H9 (cell line): ENCODE measurements around the gene GDF15. TPM values are rescaled to one million over a fixed set of nuclear protein-coding genes. Genes with fewer than 3 reads are reported as not detected.

Experiments used
- DNase-seq: peaks from one replicate; pipeline ENCODE4 v3.0.0-alpha.2; 2017
- H2AFZ ChIP-seq: one replicate; pipeline ENCODE4 v1.6.1; 2013; ENCODE audit warnings: mild to moderate bottlenecking, low read length, control low read depth, moderate library complexity
- H2AK5ac ChIP-seq: 2 replicates; pipeline ENCODE4 v1.6.1; 2013; ENCODE audit warnings: low read length, control low read depth, mixed read lengths; ENCODE audit not compliant: insufficient read length
- H2BK120ac ChIP-seq: one replicate; pipeline ENCODE4 v1.6.1; 2013; ENCODE audit warnings: low read depth, mild to moderate bottlenecking, low read length, control low read depth, inconsistent platforms; ENCODE audit not compliant: poor library complexity, severe bottlenecking
- H2BK12ac ChIP-seq: 2 replicates; pipeline ENCODE4 v1.6.1; 2013; ENCODE audit warnings: low read length, control low read depth, mixed read lengths, low read depth; ENCODE audit not compliant: insufficient read length
- H2BK15ac ChIP-seq: 2 replicates; pipeline ENCODE4 v1.6.1; 2013; ENCODE audit warnings: low read depth, low read length, control low read depth
- H2BK20ac ChIP-seq: one replicate; pipeline ENCODE4 v1.6.1; 2013; ENCODE audit warnings: low read depth, mild to moderate bottlenecking, low read length, control low read depth, inconsistent platforms; ENCODE audit not compliant: poor library complexity, severe bottlenecking
- H2BK5ac ChIP-seq: 2 replicates; pipeline ENCODE4 v1.6.1; 2013; ENCODE audit warnings: low read length, control low read depth, mixed read lengths; ENCODE audit not compliant: insufficient read length
- H3K14ac ChIP-seq: 2 replicates; pipeline ENCODE4 v1.6.1; 2013; ENCODE audit warnings: low read length, control low read depth; ENCODE audit not compliant: insufficient read depth
- H3K18ac ChIP-seq: 2 replicates; pipeline ENCODE4 v1.6.1; 2013; ENCODE audit warnings: low read depth, mild to moderate bottlenecking, mixed read lengths, low read length, control low read depth; ENCODE audit not compliant: insufficient read length
- H3K23ac ChIP-seq: 2 replicates; pipeline ENCODE4 v1.6.1; 2013; ENCODE audit warnings: low read length, control low read depth, mixed read lengths, low read depth; ENCODE audit not compliant: insufficient read length
- H3K23me2 ChIP-seq: 2 replicates; pipeline ENCODE4 v1.6.1; 2013; ENCODE audit warnings: low read depth, mild to moderate bottlenecking, mixed read lengths, low read length, control low read depth; ENCODE audit not compliant: insufficient read length, poor library complexity, severe bottlenecking
- H3K27ac ChIP-seq: 2 replicates; pipeline ENCODE4 v1.5.1; 2013; ENCODE audit warnings: low read length, control low read depth, mixed read lengths, low read depth; ENCODE audit not compliant: insufficient read length
- H3K27me3 ChIP-seq: 2 replicates; pipeline ENCODE4 v1.6.1; 2013; ENCODE audit warnings: low read length, control low read depth, inconsistent platforms; ENCODE audit not compliant: insufficient read depth
- H3K4ac ChIP-seq: 2 replicates; pipeline ENCODE4 v1.6.1; 2013; ENCODE audit warnings: low read depth, mild to moderate bottlenecking, control low read depth, inconsistent platforms, low read length, moderate library complexity
- H3K4me1 ChIP-seq: 2 replicates; pipeline ENCODE4 v1.6.1; 2013; ENCODE audit warnings: low read length, control low read depth, inconsistent platforms; ENCODE audit not compliant: insufficient read depth
- H3K4me2 ChIP-seq: 2 replicates; pipeline ENCODE4 v1.6.1; 2013; ENCODE audit warnings: low read length, control low read depth, mixed read lengths; ENCODE audit not compliant: insufficient read length, insufficient read depth
- H3K56ac ChIP-seq: 2 replicates; pipeline ENCODE4 v1.6.1; 2013; ENCODE audit warnings: low read depth, mild to moderate bottlenecking, mixed read lengths, low read length, control low read depth; ENCODE audit not compliant: insufficient read length
- H3K79me1 ChIP-seq: 2 replicates; pipeline ENCODE4 v1.6.1; 2013; ENCODE audit warnings: low read depth, mild to moderate bottlenecking, moderate library complexity, low read length, control low read depth, inconsistent platforms; ENCODE audit not compliant: insufficient read depth, poor library complexity, severe bottlenecking
- H3K79me2 ChIP-seq: 2 replicates; pipeline ENCODE4 v1.6.1; 2013; ENCODE audit warnings: low read length, control low read depth, inconsistent platforms; ENCODE audit not compliant: insufficient read depth
- H3K9ac ChIP-seq: 2 replicates; pipeline ENCODE4 v1.6.1; 2013; ENCODE audit warnings: low read length, control low read depth, mixed read lengths; ENCODE audit not compliant: insufficient read length; ENCODE audit errors: extremely low read depth
- H3K9me3 ChIP-seq: one replicate; pipeline ENCODE4 v1.6.1; 2013; ENCODE audit warnings: low read depth, low read length, inconsistent platforms; ENCODE audit not compliant: control insufficient read depth
- H3T11ph ChIP-seq: one replicate; pipeline ENCODE4 v1.6.1; 2013; ENCODE audit warnings: mild to moderate bottlenecking, low read length, control low read depth, inconsistent platforms
- H4K20me1 ChIP-seq: one replicate; pipeline ENCODE4 v1.6.1; 2013; ENCODE audit not compliant: control insufficient read depth, insufficient read length, insufficient read depth
- H4K5ac ChIP-seq: 2 replicates; pipeline ENCODE4 v1.6.1; 2013; ENCODE audit warnings: low read depth, mild to moderate bottlenecking, mixed read lengths, low read length, control low read depth; ENCODE audit not compliant: insufficient read length
- H4K8ac ChIP-seq: replicated peaks from 2 replicates; pipeline ENCODE4 v1.6.1; 2013; ENCODE audit warnings: low read length, control low read depth, mixed read lengths, low read depth; ENCODE audit not compliant: insufficient read length
- H4K91ac ChIP-seq: 2 replicates; pipeline ENCODE4 v1.6.1; 2013; ENCODE audit warnings: low read depth, mild to moderate bottlenecking, moderate library complexity, mixed read lengths, low read length, control low read depth; ENCODE audit not compliant: insufficient read length
- H3K27ac Mint-ChIP-seq, 3 experiments: 2 replicates in 2 of 3; 3 replicates in 1 of 3; pipeline ENCODE4 v1.8.0; 2020 to 2021; ENCODE audit warnings: mixed read lengths in 3 of 3, mild to moderate bottlenecking in 1 of 3, moderate library complexity in 1 of 3
- H3K27me3 Mint-ChIP-seq: 2 replicates; pipeline ENCODE4 v1.8.0; 2021; ENCODE audit warnings: low read depth, mild to moderate bottlenecking, moderate library complexity, mixed read lengths
- H3K36me3 Mint-ChIP-seq, 3 experiments: 2 replicates in 2 of 3; 3 replicates in 1 of 3; pipeline ENCODE4 v1.8.0; 2020 to 2021; ENCODE audit warnings: low read depth in 3 of 3, mixed read lengths in 3 of 3; ENCODE audit not compliant: insufficient read depth in 1 of 3
- H3K4me1 Mint-ChIP-seq, 2 experiments: 2 replicates each; pipeline ENCODE4 v1.8.0; 2020; ENCODE audit warnings: mixed read lengths in 2 of 2
- H3K4me3 Mint-ChIP-seq, 2 experiments: 2 replicates in 1 of 2; 3 replicates in 1 of 2; pipeline ENCODE4 v1.8.0; 2020 to 2021; ENCODE audit warnings: mild to moderate bottlenecking in 2 of 2, mixed read lengths in 2 of 2, moderate library complexity in 1 of 2
- H3K9me3 Mint-ChIP-seq, 2 experiments: 2 replicates in 1 of 2; 3 replicates in 1 of 2; pipeline ENCODE4 v1.8.0; 2020; ENCODE audit warnings: mild to moderate bottlenecking in 2 of 2, mixed read lengths in 2 of 2, moderate library complexity in 1 of 2
- WGBS: extraction: QIAGEN DNeasy Blood & Tissue Kit; methylation state at CpG from one replicate; pipeline ENCODE4 v1.1.7; 2013; ENCODE audit warnings: missing lambda C conversion rate, low lambda C conversion rate, mixed read lengths; ENCODE audit not compliant: insufficient read length; ENCODE audit errors: extremely low coverage; 5-methylcytosine and 5-hydroxymethylcytosine counted together
- total RNA-seq: library from RNA; stranded (reverse); gene quantifications from 2 replicates; pipeline ENCODE4 v1.2.1, GENCODE V29; 2021
- TF ChIP-seq, protein P1 (sequence below): fragments of 200-600 bp; sonication (generic); conservative IDR thresholded peaks from 3 replicates; pipeline ENCODE4 v1.8.0; 2021; ENCODE audit warnings: antibody characterized with exemption, mild to moderate bottlenecking

Gene GDF15
- total RNA-seq, 1 experiment from 2014 or later: 5.7 TPM

DNA sequence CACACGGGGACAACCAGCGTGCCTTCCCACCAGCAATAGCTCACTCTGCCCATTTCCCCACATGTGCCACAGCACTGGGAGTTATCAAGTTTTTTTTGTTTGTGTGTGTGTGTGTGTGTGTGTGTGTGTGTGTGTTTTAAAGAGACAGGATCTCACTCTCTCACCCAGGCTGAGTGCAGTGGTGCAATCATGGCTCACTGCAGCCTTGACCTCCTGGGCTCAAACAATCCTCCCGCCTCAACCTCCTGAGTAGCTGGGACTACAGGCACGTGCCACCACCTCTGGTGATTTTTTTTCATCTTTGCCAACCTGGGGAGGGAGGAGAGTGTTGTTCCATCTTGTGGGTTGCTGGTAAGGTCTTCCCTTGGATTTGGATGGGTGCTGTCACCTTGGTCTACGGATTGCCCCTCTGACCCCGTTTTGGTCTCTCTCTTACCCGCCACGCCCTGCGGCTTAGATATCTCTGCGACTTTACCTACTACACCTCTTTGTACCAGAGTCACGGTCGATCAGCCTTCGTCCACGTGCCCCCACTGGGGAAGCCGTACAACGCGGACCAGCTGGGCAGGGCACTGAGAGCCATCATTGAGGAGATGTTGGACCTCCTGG lies 22.9 kb upstream of the GDF15 start:
- no CpG with 5 or more reads among the region's 17 CpGs for WGBS
- Histone ChIP-seq H4K20me1 (no peaks in the 10 kb centered on the region), H2BK15ac (no peak overlapping the region), H3K79me1 (no peaks in the 10 kb centered on the region), H3K23ac (no peak overlapping the region), H3K27ac (no peak overlapping the region), H3K9me3 (no peaks in the 10 kb centered on the region), H4K91ac (no peak overlapping the region), H2BK5ac (no peak overlapping the region), H3K79me2 (no peaks in the 10 kb centered on the region), H2BK120ac (no peak overlapping the region), H3K23me2 (no peaks in the 10 kb centered on the region), H3T11ph (no peak overlapping the region), H2BK20ac (no peak overlapping the region), H2AK5ac (no peak overlapping the region), H3K4me1 (0 out of 2 replicates have a peak, but pooled peaks cover 2% of the 10 kb centered on the region), H3K4me2 (no peak overlapping the region), H2BK12ac (no peak overlapping the region), H3K27me3 (no peaks in the 10 kb centered on the region), H4K5ac (no peak overlapping the region), H3K14ac (no peak overlapping the region), H4K8ac (no peak overlapping the region), H3K4ac (no peak overlapping the region; the same call in 1 of the 2 replicates), H2AFZ (no peak overlapping the region), H3K9ac (no peak overlapping the region), H3K18ac (no peak overlapping the region), H3K56ac (no peak overlapping the region)
- H3K9me3 Mint-ChIP-seq: no peaks in the 10 kb centered on the region; a peak in 1 of 5 replicates
- H3K27ac Mint-ChIP-seq: peak overlapping the region; percentile 31 to 95 (median 92); a peak in 4 of 7 replicates
- no peak overlapping the region for H3K4me3 Mint-ChIP-seq
- no peak for DNase-seq
- peaks cover 6 to 75% (median 6%) of the 10 kb centered on the region in 3 experiments; a peak in 6 of 7 replicates for H3K36me3 Mint-ChIP-seq
- TF ChIP-seq, protein P1, sequence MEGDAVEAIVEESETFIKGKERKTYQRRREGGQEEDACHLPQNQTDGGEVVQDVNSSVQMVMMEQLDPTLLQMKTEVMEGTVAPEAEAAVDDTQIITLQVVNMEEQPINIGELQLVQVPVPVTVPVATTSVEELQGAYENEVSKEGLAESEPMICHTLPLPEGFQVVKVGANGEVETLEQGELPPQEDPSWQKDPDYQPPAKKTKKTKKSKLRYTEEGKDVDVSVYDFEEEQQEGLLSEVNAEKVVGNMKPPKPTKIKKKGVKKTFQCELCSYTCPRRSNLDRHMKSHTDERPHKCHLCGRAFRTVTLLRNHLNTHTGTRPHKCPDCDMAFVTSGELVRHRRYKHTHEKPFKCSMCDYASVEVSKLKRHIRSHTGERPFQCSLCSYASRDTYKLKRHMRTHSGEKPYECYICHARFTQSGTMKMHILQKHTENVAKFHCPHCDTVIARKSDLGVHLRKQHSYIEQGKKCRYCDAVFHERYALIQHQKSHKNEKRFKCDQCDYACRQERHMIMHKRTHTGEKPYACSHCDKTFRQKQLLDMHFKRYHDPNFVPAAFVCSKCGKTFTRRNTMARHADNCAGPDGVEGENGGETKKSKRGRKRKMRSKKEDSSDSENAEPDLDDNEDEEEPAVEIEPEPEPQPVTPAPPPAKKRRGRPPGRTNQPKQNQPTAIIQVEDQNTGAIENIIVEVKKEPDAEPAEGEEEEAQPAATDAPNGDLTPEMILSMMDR: no peak
- no peaks in the 10 kb centered on the region for H3K27me3 Mint-ChIP-seq
- H3K4me1 Mint-ChIP-seq: peaks cover 18 to 24% of the 10 kb centered on the region in 2 experiments
